Activated CD4-positive, alpha-beta T cell treated with anti-CD3 and anti-CD28 coated beads for 1 hour (primary cell): ENCODE measurements around the gene ABHD12B.
"Not testable (repeated sequence)": the region's sequence is repeated elsewhere in the genome, so short reads cannot be mapped to it uniquely, and the experiment has no call there.

ENCODE experiments used
- DNase-seq: peaks from one replicate; pipeline ENCODE4 v3.0.0-alpha.2; 2020

The ABHD12B gene

DNA sequence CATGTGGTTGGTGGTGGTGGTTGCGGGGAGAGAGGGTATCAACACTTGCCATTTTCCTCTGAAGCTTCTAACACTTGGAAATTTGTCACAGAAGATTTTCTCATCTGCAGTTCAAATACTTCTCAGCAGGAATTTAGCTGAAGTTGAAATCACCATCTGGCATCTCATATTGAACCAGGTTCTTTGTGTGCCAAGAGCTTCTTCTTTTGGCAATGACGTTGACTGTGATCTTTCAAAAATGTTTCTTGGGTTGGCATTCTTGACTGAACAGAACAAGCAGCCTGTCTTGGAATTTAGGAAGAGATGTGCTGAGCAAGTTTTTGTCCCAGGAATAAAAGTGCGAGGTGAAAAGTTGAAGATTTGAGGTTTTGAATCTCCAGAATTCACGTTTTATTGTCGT lies 32.2 kb upstream of the ABHD12B start:
- no peak for DNase-seq

DNA sequence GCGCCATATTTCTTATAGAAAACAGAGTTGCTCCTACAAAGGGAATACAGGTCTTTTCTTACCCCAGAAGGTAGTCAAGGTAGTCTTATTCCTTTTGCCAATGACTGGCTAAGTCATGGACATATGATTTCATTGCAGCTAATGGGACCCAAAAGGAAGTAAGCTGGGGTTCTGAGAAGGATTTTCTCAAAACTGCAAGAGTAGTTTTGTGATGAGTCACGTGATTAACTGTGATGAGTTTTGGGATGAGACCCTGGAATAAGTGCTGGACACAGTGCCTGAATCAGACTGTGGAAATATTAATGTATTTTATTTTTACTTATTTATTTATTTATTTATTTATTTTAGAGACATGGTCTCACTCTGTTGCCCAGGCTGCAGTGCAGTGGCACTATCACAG lies 27.5 kb upstream of the ABHD12B start:
- DNase-seq = no peak

DNA sequence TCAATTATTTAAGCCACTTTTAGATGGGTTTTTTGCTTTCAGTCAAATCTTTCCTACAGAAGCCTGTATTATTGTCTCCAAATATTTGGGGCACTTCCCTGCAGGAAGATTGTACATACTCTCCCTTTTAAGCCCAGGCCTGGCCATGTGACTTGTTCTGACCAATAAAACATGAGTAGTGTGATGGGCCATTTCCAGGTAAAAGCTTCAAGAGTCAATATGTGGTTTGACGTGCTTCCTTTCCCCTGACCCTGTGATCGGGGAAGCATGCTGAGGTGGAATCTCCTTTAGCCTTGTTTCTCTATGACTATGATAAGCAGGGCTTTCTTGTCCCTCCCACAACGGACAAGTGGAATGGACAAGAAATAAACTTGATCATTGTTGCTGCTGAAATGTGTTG lies 26.7 kb upstream of the ABHD12B start:
- DNase-seq = no peak

DNA sequence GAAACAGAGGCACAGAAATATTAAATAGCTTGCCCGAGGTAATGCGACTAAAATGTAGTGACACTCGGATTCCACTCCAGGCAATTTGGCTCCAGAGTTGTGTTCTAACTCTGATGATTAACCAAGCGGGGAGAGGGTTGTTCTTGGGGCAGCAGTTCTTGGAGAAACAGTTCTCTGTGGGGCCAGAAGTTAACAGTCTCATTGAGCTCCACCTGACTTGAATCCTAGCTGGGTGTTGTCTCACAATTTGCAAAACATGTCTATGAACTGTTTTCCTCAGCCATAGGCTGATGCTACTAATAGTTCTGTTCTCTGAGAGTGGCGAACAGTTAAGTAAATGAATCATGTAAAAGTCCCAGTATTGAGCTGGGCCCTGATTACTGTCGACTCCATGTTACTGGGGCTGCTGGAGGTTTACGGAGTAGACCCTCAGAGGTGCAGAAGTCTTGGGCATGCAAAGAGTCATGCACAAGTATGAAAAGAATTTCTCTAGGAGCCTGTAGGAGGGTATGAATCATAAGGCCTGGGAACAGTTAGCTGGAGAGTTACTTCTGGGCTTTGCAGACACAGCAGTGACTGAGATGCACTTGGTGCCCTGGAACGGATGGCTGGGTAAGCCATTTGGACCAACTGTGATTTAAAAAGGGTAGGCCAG lies 25.5 kb upstream of the ABHD12B start:
- no peak for DNase-seq

DNA sequence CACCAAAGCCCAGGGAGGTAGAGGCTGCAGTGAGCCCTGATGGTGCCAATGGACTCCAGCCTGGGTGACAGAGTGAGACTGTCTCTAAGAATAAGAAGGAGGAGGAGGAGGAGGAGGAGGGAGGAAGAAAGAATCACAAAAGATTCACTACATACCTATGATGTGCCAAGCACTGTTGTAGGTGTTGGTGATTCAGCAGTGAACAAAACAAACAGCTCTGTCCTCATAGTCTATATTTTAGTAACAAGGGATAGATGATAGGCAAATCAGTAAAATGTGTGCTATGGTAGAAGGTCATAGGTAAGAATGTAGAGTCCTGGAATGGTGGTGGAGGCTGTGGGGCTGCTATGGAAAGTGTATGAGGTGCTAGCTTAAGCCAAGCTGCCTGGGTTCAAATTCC lies 18.0 kb upstream of the ABHD12B start:
- no peak for DNase-seq

DNA sequence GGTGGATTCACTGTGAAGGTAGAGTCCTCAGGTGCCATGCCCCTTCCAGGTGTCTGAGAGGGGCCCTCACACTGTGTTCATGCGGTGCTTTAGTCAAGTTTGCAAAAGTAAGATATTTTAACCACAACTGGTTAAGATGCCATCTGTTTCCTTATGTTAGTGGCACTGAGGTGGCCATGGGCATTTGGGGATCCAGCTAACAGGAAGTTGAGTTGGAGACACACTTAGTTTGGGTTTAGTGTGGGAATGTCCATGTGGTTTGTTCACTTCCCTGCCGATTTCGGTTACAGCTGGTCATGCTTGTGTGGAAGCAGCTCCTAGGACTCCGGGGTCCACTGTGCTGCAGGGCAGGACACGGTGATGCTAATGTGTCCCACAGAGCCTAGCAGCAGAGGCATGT lies 17.3 kb upstream of the ABHD12B start:
- DNase-seq = no peak

DNA sequence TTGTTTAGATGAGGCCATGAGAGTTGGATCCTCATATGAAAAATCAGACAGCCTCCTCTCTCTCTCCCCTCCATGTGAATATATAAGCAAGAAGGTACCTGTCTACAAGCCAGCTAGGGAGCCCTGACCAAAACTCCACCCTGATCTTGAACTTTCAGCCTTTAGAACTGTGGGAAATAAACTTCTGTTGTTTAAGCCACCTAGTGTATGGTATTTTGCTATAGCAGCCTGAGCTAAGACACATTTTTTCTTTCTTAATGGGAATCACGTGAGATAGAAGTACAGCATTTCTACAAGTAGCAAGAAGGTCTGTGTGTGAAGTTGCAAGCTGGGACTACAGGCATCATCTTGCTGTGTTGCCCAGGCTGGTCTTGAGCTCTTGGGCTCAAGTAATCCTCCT lies 16.3 kb upstream of the ABHD12B start:
- DNase-seq = no peak

DNA sequence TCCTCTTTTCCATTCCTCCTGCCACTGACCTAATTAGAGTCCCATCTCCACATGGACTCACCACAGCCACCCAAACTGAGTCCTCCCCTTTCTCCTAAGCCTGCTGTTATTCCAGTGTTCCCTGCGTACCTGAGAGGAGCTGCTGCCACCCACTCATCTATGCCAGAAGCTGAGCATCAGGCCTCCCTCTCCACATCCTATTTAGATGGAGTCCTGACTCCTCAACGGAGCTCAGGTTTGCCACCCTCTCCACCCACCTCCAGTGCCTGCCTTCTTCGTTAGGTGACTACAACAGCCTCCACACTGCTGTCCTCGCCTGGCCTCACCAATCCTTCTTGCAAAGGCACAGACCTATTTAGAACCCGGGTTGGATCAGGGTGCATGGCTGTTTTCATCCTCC lies 15.2 kb upstream of the ABHD12B start:
- DNase-seq = no peak

DNA sequence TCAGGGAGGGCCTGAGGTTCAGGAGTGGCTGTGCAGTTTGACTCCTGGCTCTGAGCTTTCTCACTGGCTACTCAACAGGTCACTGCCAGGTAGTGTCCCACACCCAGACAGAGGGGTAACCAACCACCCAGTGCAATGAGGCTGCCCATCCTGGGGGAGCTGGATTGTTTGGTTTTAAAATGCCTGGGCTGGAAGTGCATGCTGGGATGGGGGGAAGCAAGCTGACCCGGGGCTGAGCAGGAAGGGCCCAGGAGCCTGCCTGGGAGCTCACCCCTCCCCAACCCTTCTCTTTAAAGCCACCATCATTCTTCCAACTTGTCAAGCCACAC lies 12.6 kb upstream of the ABHD12B start:
- no peak for DNase-seq

DNA sequence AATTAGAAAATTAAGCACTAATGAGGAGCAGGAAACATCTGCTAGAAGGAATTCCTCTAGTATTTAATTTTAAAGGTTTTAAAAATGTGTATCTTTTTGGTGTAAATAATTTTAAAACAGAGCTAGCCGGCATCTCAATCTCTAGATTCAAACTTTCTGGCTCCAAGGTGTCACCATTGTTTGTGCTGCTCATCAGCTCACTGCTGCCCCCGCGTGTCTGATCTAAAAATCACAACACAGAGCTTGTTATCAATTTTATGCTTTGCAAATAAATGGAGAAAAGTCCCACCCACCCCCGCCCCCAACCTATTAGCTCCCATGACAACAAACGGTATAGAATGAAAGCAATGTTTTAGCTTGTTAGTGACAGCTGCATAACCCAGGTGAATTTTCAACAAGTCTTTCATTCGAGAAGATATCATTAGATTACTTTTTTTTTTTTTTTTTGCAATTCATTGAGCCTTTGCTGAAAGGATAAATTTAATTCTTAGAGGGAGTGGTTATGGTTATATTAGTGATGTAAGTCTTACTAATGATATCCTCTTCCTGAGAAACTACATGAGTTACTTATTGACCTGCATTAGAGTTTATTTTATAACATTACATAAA lies 11.3 kb upstream of the ABHD12B start:
- DNase-seq = peak; percentile 78

DNA sequence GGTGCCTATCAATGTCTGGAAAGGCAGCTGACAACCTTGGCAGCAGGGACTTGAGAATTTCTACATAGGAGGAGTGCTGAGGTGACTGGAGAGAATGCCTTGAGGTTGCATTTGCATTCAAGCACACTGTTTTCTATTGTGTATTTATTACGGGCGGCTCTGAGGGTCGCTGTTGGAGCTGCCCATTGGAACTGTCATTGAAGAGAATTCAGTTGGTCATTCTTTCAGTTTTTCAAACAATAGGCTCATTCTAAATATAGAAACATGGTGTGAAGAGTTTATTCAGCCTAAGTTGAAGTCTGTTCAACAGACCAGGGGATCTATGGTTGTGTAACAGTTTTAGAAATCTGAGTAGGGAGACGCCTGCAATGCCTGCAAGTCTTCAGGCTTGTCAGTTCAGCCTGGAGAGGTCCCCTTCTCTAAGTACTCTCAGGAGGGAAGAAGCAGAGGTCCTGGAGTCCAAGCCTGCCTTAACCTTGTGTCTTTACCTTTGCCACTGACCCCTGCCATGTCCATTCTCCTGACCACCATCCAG lies 9.8 kb upstream of the ABHD12B start:
- no peak for DNase-seq

DNA sequence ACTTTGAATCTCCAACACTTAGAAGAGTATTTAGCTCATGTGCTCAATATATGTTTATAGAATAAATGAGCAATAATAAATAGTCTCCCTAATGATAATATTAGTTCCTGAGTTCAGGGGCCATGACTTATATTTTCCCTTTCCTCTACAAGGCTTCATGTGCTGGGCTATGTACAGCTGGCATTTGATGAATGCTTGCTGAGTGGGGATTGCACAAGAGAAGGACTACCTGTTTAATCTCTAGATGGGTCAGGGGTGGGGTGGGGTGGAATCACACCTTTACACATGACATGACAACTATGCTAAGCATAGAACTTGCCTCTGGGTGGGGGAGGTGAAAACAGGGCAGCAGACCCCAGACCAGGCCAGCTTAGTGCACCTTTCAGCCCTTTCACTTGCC lies 7.6 kb upstream of the ABHD12B start:
- DNase-seq = no peak

DNA sequence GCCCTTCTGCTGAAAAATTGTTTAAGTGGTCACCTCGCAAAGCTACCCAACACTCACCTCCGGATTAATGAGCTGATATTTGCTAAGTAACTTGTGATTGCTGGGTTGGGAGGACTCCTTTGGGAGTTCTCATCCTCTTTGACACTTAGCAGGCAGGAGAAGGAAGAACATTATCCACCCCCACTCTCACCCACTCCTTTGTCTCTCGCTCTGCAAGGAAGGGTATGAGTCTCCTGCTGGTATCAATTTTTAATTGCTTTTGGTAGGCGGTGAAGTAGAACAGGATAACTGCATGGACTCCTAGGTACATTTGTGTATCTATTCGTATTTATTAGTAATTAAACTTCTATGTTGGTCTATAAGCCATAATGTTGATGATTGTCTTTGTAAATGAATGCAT lies 6.9 kb upstream of the ABHD12B start:
- no peak for DNase-seq

DNA sequence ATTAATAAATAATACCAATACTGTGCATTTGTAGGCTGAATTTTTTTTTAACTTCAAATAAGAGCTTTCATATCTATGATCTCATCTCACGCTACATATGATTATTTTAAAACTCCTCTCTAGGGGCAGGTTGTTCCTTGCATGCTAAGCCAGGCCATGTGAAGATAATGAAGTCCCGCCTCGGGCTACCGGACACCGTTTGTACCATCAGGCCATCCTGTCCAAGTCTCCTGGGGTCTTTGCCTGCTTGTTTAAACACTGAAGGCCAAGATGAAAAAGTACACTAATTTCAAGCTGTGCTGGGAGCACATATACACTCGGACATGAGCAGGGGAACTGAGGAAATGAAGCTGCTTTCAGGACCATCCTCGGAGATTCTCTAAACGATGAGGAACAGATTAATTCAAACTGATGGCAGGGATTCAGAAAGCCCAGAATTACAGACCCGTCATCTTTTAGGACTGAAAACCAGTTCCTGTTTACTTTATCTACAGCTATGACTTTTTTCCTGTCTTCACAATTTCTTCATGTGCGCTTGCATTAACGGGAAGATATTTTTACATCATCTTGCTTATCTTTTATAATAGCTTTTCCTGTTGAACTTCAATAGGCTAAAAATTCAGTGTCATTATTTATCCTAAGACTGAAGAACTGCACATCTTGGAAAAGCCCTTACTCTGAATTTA lies 6.3 kb upstream of the ABHD12B start:
- no peak for DNase-seq

DNA sequence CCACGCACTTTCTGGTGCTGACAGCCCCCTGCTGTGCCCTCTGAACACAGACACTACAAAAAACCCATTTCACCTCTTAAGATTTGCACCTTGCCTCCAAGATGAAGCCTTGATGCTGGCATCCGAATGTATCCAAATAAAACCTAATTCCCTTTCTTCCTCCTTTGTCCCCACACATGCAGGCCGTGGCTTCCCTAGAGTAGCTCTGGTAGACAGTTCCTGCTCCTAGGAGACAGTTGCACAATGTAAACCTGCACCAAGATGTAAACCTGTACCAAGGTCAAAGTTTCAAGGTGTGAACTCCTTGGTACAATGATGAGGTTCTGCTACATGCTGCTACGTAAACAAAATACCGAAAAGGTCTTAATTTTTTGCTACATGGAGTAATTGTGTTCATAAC lies 625 bp upstream of the ABHD12B start:
- DNase-seq = no peak

DNA sequence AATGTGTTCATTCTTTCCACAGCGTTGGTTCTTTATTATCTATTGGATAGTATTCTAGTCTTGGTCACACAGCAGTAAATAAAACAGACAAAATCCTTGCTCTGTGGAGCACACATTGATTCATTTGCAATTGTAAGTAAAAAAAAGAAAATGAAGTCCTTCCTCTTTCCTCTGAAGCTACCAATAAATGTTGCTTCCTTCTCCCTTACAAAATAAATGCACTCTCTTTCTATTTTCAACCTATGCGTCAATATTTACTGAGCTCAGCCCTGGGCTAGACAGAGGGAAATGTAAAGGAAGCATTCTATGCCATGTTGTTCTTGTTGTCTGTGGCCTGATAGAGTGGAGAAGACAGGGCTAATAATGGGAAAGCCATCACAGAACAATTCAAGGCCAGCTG lies 2.9 kb downstream of the ABHD12B start:
- DNase-seq = no peak

DNA sequence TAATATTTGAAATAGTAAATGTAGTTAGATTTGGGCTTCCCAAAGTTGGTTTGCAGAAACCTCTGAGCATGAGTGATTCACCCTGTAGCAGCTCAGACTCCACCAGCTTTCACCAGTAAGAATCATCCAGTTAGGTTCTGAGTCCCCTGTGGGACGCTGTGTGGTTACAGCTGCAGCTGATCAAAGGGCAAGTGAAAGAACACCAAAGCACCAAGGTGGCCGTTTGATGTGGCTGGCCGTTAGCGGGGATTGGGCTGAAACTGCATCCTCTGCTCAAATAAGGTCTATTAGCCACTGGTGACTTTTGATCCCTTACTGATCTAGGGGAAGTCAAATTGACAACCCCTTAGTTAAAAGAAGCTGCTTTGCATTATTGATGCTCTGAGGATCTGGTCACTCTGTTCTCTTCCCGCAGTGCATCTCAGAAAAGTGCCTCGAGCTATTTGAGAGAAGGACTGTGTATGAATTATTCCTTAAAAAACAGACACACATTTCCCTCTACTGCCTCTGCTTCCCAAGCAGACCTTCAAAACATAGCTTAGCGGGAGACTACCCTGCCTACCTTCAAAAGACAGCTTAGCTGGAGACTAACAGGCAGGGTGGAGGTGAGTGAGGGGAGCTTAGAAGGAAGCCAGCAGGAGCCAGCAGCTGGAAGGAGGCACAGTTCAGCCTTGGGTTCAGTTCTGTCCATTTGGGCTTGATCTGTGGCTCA lies 3.7 kb downstream of the ABHD12B start:
- DNase-seq = peak; percentile 28

DNA sequence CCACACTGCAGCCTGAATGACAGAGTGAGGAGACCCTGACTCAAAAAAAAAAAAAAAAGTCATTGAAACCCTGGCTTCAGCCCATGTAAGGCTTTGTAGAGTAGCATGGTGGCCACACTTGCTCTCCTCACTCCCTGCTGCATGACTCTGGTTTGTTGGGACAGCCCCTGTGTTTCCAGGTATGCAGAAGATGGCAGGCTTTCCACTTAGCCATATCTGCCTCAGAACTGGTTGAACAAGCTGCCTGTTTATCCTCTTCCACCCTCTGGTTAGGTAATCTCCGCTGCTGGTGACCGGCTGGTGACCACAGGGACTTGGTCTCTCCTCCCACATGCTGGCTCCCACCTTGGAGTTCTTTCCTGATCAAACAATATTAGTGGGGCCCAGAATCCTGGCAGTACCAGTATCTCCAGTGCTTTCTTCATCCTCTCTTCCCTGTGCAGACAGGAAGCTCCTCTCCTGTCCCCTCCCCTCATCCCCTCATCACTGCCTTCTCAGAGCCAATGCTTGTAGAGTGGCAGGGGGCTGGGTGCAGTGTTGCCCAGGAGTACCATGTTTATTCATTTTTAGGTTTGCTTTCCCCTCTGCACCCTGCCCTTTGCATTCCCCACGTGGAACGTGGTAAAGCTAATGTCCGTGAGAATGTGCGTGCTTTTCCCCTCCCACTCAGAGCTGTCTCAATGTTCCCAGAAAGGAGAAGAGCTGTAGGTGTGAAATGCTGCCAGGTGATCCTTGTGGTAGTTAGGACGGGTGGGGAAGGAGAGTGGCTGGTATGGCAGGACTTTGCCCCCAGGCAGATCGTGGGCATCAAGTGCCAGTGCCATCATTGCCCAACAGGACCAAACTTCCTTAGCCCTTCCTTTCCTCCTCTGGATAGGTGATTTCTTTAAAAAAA lies 11.3 kb downstream of the ABHD12B start:
- no peak for DNase-seq

DNA sequence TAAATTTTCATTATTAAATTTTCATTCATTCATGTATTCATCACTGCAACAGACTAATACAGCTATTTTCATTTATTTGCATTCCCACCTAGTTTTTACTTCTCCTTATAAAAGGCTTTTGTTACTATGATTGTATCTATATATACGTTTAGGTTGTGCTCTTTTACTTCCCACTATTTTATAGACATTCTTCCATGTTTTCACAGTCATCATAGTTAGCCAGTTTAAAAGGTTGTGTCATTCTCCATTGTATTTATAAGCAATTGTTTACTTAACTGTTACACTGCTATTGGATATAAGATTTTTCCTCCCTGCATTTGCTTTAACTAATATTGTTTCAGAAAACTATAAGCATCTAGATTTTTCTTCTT lies 12.0 kb downstream of the ABHD12B start:
- no peak for DNase-seq

DNA sequence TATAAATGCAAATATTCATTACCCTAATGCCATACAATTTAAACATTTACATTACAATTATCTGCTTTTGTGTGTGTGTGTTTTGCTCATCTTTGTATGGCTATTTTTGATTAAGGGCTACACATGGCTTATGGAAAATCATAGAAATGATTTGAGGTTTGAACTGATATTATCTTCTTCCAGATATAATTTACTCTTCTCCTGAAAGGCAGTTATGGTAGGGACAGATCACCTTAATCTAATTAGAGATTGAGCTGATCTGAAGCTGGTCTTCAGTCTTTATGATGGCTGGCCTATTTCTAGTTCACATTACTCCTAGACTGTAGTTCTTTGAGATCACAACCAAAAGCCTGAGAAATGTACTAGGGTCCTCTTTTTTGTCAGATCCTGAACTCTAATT lies 15.6 kb downstream of the ABHD12B start:
- no peak for DNase-seq

DNA sequence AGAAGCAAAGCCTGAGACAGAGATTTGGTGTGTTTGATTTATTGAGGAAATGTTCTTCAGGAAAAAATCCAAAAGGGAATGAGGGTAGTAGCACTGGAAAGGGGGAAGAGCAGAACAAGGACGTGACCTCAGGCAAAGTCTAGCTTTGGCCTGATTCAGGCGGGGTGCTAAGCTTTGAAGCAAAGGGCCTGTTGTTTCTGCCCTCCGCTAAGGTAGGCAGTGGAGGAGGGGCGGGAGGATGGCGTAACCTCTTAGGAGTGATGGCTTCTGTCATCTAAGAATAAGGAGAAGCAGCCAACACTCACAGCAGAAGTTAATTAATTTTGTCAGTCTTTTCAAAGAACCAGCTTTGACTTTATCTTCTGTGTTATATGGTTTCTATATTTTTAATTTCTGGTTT lies 20.4 kb downstream of the ABHD12B start:
- DNase-seq = no peak

DNA sequence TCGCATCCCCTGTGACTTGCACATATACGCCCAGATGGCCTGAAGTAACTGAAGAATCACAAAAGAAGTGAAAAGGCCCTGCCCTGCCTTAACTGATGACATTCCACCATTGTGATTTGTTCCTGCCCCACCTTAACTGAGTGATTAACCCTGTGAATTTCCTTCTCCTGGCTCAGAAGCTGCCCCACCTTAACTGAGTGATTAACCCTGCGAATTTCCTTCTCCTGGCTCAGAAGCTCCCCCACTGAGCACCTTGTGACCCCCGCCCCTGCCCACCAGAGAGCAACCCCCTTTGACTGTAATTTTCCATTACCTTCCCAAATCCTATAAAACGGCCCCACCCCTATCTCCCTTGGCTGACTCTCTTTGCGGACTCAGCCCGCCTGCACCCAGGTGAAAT lies 24.6 kb downstream of the ABHD12B start:
- DNase-seq = not testable (repeated sequence)

DNA sequence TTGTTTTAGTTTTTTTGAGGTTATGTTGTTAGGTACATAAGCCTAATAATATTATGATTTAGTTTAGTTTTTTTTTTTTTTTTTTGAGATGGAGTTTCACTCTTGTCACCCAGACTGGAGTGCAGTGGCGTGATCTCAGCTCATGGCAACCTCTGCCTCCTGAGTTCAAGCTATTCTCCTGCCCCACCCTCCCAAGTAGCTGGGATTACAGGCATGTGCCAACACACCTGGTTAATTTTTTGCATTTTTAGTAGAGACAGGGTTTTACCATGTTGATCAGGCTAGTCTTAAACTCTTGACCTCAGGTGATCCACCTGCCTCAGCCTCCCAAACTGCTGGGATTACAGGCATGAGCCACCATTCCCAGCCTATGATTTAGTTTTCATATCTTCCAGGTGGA lies 25.2 kb downstream of the ABHD12B start:
- not testable (repeated sequence) for DNase-seq
